G401.6 (cell line): Measurements from ENCODE around the gene ST8SIA5.

ENCODE experiments used
- FAIRE-seq: peaks from 2 replicates; lab custom pipeline; 2012; peaks lifted over from hg19 to GRCh38; lab: Jason Lieb, UNC

Gene ST8SIA5

GRCh38 chr18:46706968-46707367 lies 49.9 kb downstream of the ST8SIA5 start:
- FAIRE-seq, result no peak

GRCh38 chr18:46705521-46705920 lies 51.3 kb downstream of the ST8SIA5 start:
- no peak for FAIRE-seq

- no peak for FAIRE-seq
These were observed 52.0 kb downstream of the ST8SIA5 start for GRCh38 chr18:46704816-46705215.

GRCh38 chr18:46704189-46704588 lies 52.7 kb downstream of the ST8SIA5 start:
- FAIRE-seq, result no peak

GRCh38 chr18:46702471-46702870 lies 54.4 kb downstream of the ST8SIA5 start:
- no peak for FAIRE-seq

- FAIRE-seq, result no peak
These were observed 56.6 kb downstream of the ST8SIA5 start for GRCh38 chr18:46700066-46700824.

GRCh38 chr18:46696702-46697101 lies 60.2 kb downstream of the ST8SIA5 start:
- FAIRE-seq, result no peak

GRCh38 chr18:46696268-46696667 lies 60.6 kb downstream of the ST8SIA5 start:
- no peak for FAIRE-seq

GRCh38 chr18:46693996-46694395 lies 62.9 kb downstream of the ST8SIA5 start:
- FAIRE-seq, result no peak

GRCh38 chr18:46688853-46689525 lies 67.9 kb downstream of the ST8SIA5 start:
- FAIRE-seq, result no peak

- FAIRE-seq, result no peak
These were observed 70.7 kb downstream of the ST8SIA5 start for GRCh38 chr18:46686186-46686585.

- FAIRE-seq, result no peak
These were observed 73.6 kb downstream of the ST8SIA5 start for GRCh38 chr18:46683252-46683651.

GRCh38 chr18:46680784-46681695 lies 75.8 kb downstream of the ST8SIA5 start:
- no peak for FAIRE-seq

- no peak for FAIRE-seq
These were observed 76.8 kb downstream of the ST8SIA5 start for GRCh38 chr18:46679846-46680598.

GRCh38 chr18:46678785-46679399 lies 78.0 kb downstream of the ST8SIA5 start:
- FAIRE-seq, result no peak

- no peak for FAIRE-seq
These were observed 78.8 kb downstream of the ST8SIA5 start for GRCh38 chr18:46678041-46678440.

- no peak for FAIRE-seq
These were observed 79.2 kb downstream of the ST8SIA5 start for GRCh38 chr18:46677611-46678010.

- no peak for FAIRE-seq
These were observed 80.5 kb downstream of the ST8SIA5 start for GRCh38 chr18:46676182-46676835.

- no peak for FAIRE-seq
These were observed 81.7 kb downstream of the ST8SIA5 start for GRCh38 chr18:46675112-46675511.

- FAIRE-seq, result no peak
These were observed 84.5 kb downstream of the ST8SIA5 start for GRCh38 chr18:46672062-46672970.
